ENCODE measurements around the gene FUT7. TPM values are rescaled to one million over a fixed set of nuclear protein-coding genes. Genes with fewer than 3 reads are reported as not detected.

FUT7 gene
- total RNA-seq, 4 donors from 2014 or later: 0.32 to 0.83 TPM; not detected in 2

DNA sequence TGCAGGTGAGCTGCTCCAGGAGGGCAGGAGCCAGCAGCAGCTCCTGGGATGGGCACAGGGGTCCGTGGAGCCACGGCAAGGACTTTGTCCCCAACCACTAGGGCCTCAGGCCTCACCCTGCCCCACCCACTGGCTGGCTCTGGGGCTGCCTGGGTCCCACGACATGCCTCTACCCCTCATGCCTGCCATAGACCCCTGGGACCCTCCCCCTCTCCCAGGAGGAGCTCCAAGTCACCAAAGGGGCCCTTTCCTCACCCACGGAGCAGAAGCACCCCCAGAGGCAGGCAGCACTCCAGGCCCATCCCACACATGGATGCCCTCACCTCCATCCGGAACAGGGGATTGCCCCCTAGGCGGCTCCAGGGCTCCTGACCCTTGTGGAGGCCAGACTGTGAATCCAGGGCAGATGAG is 10.3 kb downstream of the FUT7 start:
- 82% methylated on average over 2 of the region's 6 CpGs for WGBS
- DNase-seq (ENCODE audit: extremely low spot score): no peak
- TF ChIP-seq POLR2AphosphoS5 (IDR thresholded peaks at IDR 0.05) (no peak), EP300 (IDR thresholded peaks at IDR 0.05) (no peak), POLR2A (IDR thresholded peaks at IDR 0.05; ENCODE audit: low read depth) (no peak)
- TF ChIP-seq, protein P1, sequence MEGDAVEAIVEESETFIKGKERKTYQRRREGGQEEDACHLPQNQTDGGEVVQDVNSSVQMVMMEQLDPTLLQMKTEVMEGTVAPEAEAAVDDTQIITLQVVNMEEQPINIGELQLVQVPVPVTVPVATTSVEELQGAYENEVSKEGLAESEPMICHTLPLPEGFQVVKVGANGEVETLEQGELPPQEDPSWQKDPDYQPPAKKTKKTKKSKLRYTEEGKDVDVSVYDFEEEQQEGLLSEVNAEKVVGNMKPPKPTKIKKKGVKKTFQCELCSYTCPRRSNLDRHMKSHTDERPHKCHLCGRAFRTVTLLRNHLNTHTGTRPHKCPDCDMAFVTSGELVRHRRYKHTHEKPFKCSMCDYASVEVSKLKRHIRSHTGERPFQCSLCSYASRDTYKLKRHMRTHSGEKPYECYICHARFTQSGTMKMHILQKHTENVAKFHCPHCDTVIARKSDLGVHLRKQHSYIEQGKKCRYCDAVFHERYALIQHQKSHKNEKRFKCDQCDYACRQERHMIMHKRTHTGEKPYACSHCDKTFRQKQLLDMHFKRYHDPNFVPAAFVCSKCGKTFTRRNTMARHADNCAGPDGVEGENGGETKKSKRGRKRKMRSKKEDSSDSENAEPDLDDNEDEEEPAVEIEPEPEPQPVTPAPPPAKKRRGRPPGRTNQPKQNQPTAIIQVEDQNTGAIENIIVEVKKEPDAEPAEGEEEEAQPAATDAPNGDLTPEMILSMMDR (IDR thresholded peaks at IDR 0.05): no peak

DNA sequence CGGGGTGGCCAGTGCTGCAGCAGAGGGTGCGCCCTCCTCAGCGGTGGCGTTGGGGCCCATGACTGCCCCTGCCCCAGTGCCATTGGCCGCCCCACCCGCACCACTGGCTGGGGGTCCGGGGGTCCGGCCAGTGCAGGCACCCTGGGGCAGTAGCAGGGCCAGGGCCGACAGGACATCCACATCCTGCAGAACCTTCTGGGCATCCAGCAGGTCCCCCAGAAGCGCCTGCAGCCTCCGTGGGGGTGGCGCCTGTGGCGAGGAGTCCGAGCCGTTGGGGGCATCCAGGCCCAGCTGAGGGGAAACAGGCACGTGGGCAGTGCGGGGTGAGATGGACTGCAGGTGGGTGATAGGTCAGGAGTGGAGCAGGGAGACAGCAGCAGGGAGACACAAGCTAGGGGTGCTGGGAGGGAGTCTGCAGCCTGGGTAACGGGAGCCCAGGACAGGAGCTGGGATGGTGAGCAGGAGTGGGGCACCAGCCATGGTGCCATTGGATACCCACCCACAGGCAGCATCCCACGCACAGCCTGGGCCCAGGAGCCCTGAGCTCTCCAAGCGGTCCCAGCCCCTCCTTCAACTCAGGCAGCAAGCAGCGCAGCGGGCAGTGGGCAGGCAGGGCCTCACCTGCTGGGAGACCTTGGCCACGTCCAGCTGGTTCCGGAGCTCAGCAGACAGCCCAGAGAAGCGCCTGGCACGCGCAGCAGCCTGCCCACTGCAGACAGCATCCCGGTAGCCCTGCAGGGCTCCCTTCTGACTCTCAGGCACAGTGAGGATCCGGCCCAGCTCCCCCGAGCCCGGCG is 10.9 kb downstream of the FUT7 start:
- intact Hi-C loops (cut with DNase I): no loop called here
- no peak for TF ChIP-seq EP300 (IDR thresholded peaks at IDR 0.05)
- TF ChIP-seq POLR2A (IDR thresholded peaks at IDR 0.05; ENCODE audit: low read depth): no peak
- TF ChIP-seq POLR2AphosphoS5 (IDR thresholded peaks at IDR 0.05): no peak
- TF ChIP-seq, protein P1 (IDR thresholded peaks at IDR 0.05): no peak
- DNase-seq (ENCODE audit: extremely low spot score): no peak
- WGBS: 93% methylated on average over 9 of the region's 32 CpGs
- Histone ChIP-seq H3K4me1 (peaks cover 0 to 13% (median 6%) of the 10 kb centered on the region in 4 donors), H3K27me3 (no peaks in the 10 kb centered on the region), H3K36me3 (peaks cover 11 to 58% (median 49%) of the 10 kb centered on the region in 4 donors), H3K4me3 (no peak overlapping the region), H3K27ac (replicated peaks in 1 of 4) (no peak overlapping the region), H3K9me3 (no peaks in the 10 kb centered on the region)

More for the DNA sequence above, 10.3 kb downstream of the FUT7 start:
- Histone ChIP-seq H3K36me3 (peaks cover 8 to 52% (median 43%) of the 10 kb centered on the region in 4 donors), H3K27me3 (no peaks in the 10 kb centered on the region), H3K9me3 (no peaks in the 10 kb centered on the region), H3K27ac (replicated peaks in 1 of 4) (no peak overlapping the region), H3K4me1 (peaks cover 3 to 19% (median 12%) of the 10 kb centered on the region in 4 donors), H3K4me3 (no peak overlapping the region)
- intact Hi-C loops (cut with DNase I): no loop called here

DNA sequence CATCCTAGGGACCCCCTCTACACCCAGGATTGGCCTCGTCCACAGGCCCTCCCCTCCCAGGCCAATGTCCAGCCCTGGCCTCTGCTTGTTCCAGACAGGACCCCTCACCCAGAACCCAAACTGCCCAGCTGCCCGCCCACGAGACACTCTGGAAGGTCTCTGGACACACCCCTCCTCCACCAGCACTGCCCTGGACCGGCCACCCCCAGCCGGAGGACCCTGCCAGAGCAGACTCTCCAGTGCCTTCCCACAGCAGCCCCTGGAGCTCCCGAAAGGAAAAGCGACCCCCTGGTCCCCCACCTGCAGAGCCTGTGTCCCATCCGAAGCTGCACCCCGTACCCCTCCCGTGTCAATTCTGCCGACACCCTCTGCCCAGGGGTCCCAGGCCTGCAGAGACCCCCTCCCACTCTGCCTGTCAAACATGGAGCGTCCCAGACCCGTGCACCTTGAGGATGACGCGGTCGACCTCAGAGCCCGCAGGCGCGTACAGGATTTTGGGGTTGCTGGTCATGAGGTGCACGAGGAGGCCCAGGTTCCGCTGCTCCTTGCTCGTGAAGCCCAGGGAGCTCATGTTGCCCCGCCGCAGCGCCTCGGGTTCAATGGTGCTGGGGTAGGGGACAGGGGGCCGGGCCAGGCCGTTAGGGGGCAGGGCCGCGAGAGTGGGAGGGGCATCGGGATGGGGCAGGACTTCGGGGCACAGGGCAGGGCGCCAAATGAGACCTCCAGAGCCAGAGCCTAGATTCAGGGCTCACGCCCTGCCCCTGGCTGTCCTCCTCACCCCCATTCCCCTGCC is 11.8 kb downstream of the FUT7 start:
- intact Hi-C loops (cut with DNase I): no loop called here
- H3K27ac ChIP-seq (replicated peaks in 1 of 4): no peak overlapping the region

DNA sequence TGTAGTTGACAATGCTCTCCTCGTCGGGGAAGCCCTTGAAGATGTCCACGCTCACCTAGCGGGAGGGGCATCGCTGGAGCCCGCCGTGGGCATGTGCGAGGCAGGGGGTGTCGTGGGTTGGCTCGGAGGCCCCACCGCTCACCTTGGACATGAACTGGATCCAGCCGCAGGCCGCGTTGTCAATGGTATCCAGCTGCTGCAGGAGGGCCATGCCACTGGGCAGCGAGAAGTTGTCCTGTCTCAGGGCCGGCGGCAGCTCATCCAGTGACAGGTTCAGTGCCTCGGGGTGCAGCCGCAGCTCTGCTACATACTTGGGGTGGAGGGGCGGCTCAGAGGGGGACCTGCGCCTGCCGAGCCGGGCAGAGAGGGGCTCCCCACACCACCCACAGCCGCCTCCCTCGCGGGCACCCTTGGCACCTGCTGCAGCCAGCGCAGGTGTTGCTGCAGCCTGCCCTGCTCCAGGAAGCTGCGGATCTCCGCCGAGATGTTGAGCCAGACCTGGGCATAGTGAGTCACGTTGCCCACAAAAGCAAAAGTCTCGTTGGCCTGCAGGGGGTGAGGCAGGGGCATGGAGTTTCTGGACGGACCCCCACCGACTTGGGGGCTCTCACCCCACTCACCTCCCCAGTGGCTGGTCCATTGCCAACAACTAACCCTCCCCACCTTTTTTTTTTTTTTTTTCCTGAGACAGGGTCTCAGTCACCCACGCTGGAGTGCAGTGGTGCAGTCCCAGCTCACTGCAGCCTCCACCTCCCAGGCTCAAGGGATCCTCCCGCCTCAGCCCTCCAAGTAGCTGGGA is 12.9 kb downstream of the FUT7 start:
- TF ChIP-seq POLR2A (IDR thresholded peaks at IDR 0.05; ENCODE audit: low read depth): no peak
- TF ChIP-seq, protein P1 (IDR thresholded peaks at IDR 0.05): no peak
- TF ChIP-seq EP300 (IDR thresholded peaks at IDR 0.05): no peak
- TF ChIP-seq POLR2AphosphoS5 (IDR thresholded peaks at IDR 0.05): no peak
- H3K27ac ChIP-seq (replicated peaks in 1 of 4): no peak overlapping the region
- intact Hi-C loops (cut with DNase I): no loop called here
- peaks cover 19 to 78% (median 69%) of the 10 kb centered on the region in 4 donors for H3K36me3 ChIP-seq
- no peak for DNase-seq (ENCODE audit: extremely low spot score)
- no peaks in the 10 kb centered on the region for H3K9me3 ChIP-seq
- no peaks in the 10 kb centered on the region for H3K27me3 ChIP-seq
- no peaks in the 10 kb centered on the region for H3K4me1 ChIP-seq
- no peak overlapping the region for H3K4me3 ChIP-seq
- 92% methylated on average over 20 of the region's 36 CpGs for WGBS

More for the DNA sequence above, 11.8 kb downstream of the FUT7 start:
- no peak for TF ChIP-seq POLR2A (IDR thresholded peaks at IDR 0.05; ENCODE audit: low read depth)
- no peak for TF ChIP-seq EP300 (IDR thresholded peaks at IDR 0.05)
- TF ChIP-seq, protein P1 (IDR thresholded peaks at IDR 0.05): no peak
- TF ChIP-seq POLR2AphosphoS5 (IDR thresholded peaks at IDR 0.05): no peak
- Histone ChIP-seq H3K36me3 (peaks cover 11 to 67% (median 58%) of the 10 kb centered on the region in 4 donors), H3K9me3 (no peaks in the 10 kb centered on the region), H3K27me3 (no peaks in the 10 kb centered on the region), H3K4me1 (peaks cover 0 to 4% (median 0%) of the 10 kb centered on the region in 4 donors), H3K4me3 (no peak overlapping the region)
- DNase-seq (ENCODE audit: extremely low spot score): no peak
- 93% methylated on average over 11 of the region's 34 CpGs for WGBS

All from esophagus muscularis mucosa (tissue), 4 donors.